Brain microvascular endothelial cell (primary cell): ENCODE data around the gene GLT6D1.

ENCODE experiments used
- DNase-seq: peaks from one replicate; pipeline ENCODE4 v3.0.0-alpha.2; 2020
- H3K27ac ChIP-seq: fragments of 250-450 bp; sonication (Bioruptor Pico); 2 replicates; pipeline ENCODE4 v1.5.1; 2020; ENCODE audit warnings: mild to moderate bottlenecking, moderate library complexity
- H3K27me3 ChIP-seq: fragments of 250-450 bp; sonication (Bioruptor Pico); replicated peaks from 2 replicates; pipeline ENCODE4 v1.5.1; 2020; ENCODE audit warnings: mild to moderate bottlenecking
- H3K36me3 ChIP-seq: fragments of 250-450 bp; sonication (Bioruptor Pico); replicated peaks from 2 replicates; pipeline ENCODE4 v1.5.1; 2020; ENCODE audit warnings: mild to moderate bottlenecking
- H3K4me3 ChIP-seq: 2 replicates; pipeline ENCODE4 v1.5.1; 2011; ENCODE audit warnings: low read depth, mild to moderate bottlenecking, control low read depth, low read length, moderate library complexity
- in situ Hi-C: cut with HindIII; loops from 2 replicates; pipeline ENCODE4 v1.10.0; 2017; ENCODE audit warnings: low sequenced_read_pairs, low pct_ligation_motif_present
- TF ChIP-seq, protein P1 (sequence below): IDR thresholded peaks from 2 replicates; pipeline ENCODE4 v1.5.1; 2011; ENCODE audit warnings: low read depth, mild to moderate bottlenecking, moderate library complexity, low read length, control low read depth, inconsistent platforms; ENCODE audit errors: missing control alignments

The GLT6D1 gene

DNA sequence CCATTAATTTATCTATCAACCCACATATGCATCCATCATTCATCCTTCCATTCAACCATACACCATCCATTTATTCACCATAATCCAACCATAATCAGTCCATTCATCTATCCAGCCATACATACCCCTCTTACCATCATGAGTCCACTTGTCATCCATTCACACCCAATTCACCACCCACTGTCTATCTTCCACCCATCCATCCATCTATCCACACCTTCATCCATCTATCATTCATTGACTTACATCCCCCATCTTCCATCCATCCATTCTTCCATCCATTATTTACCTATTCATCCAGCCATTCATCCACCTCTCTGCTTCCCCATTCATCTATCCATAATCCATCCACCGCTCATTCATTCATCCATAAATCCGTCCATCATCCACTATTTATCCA, 60.0 kb downstream of the GLT6D1 start:
- in situ Hi-C loops = no loop called here
- Histone ChIP-seq H3K36me3 (no peaks in the 10 kb centered on the region), H3K27me3 (no peaks in the 10 kb centered on the region), H3K4me3 (no peak overlapping the region), H3K27ac (no peak overlapping the region)
- no peak for DNase-seq
- TF ChIP-seq, protein P1, sequence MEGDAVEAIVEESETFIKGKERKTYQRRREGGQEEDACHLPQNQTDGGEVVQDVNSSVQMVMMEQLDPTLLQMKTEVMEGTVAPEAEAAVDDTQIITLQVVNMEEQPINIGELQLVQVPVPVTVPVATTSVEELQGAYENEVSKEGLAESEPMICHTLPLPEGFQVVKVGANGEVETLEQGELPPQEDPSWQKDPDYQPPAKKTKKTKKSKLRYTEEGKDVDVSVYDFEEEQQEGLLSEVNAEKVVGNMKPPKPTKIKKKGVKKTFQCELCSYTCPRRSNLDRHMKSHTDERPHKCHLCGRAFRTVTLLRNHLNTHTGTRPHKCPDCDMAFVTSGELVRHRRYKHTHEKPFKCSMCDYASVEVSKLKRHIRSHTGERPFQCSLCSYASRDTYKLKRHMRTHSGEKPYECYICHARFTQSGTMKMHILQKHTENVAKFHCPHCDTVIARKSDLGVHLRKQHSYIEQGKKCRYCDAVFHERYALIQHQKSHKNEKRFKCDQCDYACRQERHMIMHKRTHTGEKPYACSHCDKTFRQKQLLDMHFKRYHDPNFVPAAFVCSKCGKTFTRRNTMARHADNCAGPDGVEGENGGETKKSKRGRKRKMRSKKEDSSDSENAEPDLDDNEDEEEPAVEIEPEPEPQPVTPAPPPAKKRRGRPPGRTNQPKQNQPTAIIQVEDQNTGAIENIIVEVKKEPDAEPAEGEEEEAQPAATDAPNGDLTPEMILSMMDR = no peak

DNA sequence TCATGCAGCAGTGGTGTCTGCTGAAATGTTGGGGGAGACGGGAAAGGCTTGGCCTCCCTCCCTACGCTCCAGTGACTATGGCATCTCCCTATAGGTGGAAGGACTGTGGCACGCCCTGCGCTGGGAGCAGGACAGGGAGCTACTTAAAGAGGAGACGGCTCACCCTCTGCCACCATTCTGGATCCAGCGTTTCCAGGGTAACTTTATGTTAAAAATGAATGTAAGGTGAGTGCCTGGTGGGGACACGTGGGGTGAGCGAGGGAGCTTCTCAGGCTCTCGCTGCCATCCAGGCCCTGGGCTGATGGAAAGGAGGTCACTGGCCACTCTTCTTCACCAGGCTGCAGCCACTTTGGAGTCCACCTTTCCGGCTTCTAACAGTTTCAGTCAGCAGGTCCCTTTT, 62.1 kb downstream of the GLT6D1 start:
- H3K36me3 ChIP-seq = no peaks in the 10 kb centered on the region
- in situ Hi-C loops = no loop called here
- no peak for DNase-seq
- no peak overlapping the region for H3K4me3 ChIP-seq
- no peaks in the 10 kb centered on the region for H3K27me3 ChIP-seq
- H3K27ac ChIP-seq = no peak overlapping the region
- TF ChIP-seq, protein P1 = no peak

DNA sequence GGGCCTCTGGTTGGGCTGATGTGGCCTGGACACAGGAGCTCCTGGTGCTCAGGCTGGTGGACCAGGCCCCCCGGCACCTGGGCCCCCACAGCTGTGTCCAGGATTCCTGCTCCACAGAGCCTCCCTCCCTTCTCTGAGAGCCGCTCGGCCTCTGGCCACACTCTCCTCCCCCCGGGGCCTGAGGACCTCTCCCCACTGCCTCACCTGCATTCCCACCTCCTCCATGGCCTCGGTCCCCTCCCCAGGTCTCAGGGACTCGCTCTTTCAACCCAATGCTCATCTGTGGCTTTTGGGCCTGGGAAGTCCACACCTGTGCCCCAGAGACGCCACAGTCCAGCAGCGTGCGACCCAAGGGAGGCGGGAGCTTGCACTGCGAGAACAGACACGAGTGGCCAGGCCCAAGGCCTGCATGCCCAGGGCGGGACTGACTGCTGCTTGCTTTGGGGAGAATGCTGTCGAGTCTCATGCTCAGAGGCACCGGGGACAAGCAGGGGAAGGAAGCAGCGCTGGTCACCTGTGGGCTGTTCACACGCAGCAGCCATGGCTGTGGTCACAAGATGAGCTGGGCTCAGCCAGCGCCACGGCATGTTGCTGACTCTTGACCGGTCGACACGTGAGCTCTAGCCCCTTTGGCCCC, 63.2 kb downstream of the GLT6D1 start:
- Histone ChIP-seq H3K36me3 (no peaks in the 10 kb centered on the region), H3K4me3 (no peak overlapping the region), H3K27ac (no peak overlapping the region), H3K27me3 (no peaks in the 10 kb centered on the region)
- TF ChIP-seq, protein P1 = no peak
- in situ Hi-C loops = no loop called here
- DNase-seq = no peak

DNA sequence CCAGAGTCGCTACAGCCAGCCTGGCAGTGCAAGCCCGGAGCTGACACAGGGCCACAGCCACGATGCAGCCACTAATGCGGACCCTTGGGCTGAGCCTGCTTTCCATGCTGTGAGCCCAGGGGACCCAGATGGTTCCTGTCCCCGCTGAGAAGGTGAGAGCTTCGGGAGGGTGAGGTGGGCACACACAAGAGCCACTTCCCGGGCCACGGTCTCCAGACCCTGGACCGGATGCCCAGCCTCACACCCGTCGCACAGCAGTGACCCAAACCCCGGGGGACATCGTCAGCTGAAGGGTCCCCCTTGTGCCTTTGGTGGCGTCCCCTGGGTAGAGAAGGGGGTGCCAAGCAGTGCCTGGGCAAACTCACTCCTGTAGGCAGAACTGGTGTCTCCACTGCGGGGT, 64.4 kb downstream of the GLT6D1 start:
- no peak for DNase-seq
- Histone ChIP-seq H3K4me3 (no peak overlapping the region), H3K27me3 (no peaks in the 10 kb centered on the region), H3K27ac (no peak overlapping the region), H3K36me3 (no peaks in the 10 kb centered on the region)
- TF ChIP-seq, protein P1 = no peak
- in situ Hi-C loops = no loop called here

DNA sequence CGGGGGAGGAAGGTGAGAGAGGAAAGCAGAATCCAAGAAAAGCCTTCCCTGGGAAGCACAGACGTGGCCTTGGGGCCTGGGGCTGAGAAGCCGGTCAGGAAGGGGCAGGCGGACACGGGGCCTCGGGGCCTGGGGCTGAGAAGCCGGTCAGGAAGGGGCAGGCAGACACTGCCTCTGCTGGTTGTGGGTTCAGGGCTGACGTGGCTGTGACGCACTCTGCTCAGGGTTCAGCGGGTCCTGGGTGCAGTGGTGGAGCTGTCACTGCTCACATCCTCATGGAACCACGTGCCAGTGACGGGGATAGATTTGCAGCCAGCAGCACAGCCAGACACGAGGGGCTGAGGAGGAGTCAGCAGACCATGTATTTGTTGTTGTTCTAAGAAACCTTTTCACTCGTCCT, 65.0 kb downstream of the GLT6D1 start:
- H3K27ac ChIP-seq = no peak overlapping the region
- TF ChIP-seq, protein P1 = no peak
- no peak for DNase-seq

More for the DNA sequence above, 65.0 kb downstream of the GLT6D1 start:
- Histone ChIP-seq H3K27me3 (no peaks in the 10 kb centered on the region), H3K4me3 (no peak overlapping the region), H3K36me3 (no peaks in the 10 kb centered on the region)
- in situ Hi-C loops = no loop called here
